ENCODE results near the gene FIBP.

The FIBP gene

DNA sequence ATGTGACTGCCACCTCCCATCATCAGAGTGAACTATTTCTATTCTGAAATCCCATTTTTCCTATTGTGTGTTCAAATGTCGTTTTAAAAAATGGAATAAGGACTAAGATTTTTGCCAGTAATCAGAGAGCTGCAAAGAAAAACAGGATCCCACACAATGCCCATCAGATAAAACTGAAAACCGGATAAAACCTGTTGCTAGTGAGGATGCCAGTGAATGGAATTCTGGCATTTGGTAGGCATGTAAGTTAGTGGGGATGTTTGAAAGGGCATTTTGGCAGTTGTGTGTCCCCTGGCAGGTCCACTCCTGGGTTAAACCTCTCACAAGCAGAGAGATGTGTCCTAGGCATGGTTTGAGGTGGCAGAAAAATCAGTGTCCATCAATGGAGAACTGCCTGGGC lies 37.1 kb upstream of the FIBP start:
- no peak for DNase-seq (ENCODE audit: low spot score)
- no peak for TF ChIP-seq CTCF (IDR thresholded peaks at IDR 0.05; ENCODE audit: extremely low read depth, missing control alignments)

DNA sequence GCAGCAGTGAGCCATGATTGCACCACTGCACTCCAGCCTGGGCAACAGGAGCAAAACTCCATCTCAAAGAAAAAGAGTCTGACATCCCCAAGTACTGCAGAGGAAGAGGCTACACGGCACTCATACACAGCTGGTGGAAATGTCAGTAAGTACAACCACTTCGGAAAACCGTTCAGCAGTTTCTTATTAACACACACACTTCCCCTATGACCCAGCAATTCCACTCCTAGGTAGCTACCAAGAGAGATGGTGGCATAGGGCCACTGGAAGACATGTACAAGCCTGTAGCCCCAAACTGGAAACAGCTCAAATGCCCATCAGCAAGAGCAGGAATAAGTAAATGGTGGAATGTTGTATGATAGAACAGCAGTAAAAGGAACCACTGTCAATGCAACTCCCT lies 34.3 kb upstream of the FIBP start:
- TF ChIP-seq CTCF (IDR thresholded peaks at IDR 0.05; ENCODE audit: extremely low read depth, missing control alignments), result no peak
- DNase-seq (ENCODE audit: low spot score), result no peak

- no peak for TF ChIP-seq CTCF (IDR thresholded peaks at IDR 0.05; ENCODE audit: extremely low read depth, missing control alignments)
- DNase-seq (ENCODE audit: low spot score), result no peak
These were observed 33.6 kb upstream of the FIBP start for GRCh38 chr11:65921876-65922275.

DNA sequence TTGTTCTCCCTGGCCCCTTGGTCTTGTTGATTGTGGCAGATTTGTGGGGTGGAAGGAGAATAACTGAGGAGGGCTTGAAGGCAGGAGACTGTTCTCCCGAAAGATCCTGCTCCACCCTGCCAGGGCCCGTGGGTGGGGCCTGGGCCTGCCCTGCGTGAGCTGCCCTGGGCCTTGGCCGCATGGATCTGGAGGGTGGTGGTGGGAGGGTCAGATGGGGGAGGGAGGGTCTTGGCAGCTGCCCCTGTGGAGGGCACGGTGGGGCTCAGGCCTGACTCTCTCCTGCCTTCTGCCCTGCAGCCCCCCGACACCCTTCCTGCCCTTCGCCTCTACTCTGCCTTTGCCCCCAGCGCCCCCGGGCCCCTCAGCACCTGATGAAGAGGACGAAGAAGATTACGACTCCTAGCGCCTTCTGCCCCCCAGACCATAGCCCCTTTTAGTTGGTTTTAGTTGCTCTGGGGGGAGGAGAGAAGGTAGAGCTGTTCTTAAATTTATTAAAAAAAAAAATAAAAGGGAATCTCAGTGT lies 32.8 kb upstream of the FIBP start:
- DNase-seq (ENCODE audit: low spot score), result no peak
- no peak for TF ChIP-seq CTCF (IDR thresholded peaks at IDR 0.05; ENCODE audit: extremely low read depth, missing control alignments)

DNA sequence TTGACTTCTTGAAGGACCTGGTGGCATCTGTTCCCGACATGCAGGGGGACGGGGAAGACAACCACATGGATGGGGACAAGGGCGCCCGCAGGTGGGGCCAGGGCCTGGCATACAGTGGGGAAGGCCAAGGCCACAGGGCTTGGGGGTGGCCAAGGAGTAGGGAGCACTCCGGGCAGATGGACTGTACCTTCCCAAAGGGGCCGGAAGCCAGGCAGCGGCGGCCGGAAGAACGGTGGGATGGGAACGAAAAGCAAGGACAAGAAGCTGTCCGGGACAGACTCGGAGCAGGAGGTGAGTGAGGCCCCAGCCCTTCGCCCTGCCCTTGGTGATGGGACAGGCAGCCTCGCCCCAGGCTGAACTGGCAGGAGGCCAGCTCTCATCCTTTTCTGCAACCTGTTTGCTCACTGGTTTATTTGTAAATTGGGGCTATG lies 32.1 kb upstream of the FIBP start:
- no peak for TF ChIP-seq CTCF (IDR thresholded peaks at IDR 0.05; ENCODE audit: extremely low read depth, missing control alignments)
- no peak for DNase-seq (ENCODE audit: low spot score)

DNA sequence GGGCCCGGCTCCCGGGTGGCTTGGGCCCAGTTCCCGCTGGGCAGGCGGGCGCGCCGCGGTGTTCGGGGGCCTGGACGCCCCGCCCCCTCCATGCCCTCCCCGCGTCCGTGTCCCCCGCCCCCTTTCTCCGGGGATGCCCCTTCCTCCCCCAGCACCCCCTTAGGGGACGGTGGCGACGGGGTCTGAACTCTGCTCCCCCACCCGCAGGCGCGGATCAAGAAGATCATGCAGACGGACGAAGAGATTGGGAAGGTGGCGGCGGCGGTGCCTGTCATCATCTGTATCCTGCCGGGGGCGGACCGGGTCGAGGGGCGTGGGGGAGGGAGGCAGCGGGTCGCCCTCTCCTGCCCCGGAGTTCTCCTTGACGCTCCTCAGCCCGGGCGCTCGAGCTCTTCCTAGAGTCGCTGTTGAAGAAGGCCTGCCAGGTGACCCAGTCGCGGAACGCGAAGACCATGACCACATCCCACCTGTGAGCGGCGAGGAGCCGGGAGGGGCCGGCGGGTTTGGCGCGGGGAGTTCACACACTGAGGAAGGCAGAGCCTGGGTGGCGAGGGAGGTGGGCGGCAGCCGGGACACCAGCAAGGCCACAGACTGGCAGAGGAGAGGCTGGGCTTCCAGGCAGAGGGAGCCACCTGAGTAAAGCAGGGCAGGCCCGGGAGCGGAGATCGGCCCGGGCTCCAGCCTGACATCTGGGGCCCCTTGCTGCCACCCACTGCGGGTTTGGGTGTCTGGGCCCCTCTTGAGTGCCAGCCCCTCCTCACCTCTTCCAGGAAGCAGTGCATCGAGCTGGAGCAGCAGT lies 31.5 kb upstream of the FIBP start:
- TF ChIP-seq CTCF (IDR thresholded peaks at IDR 0.05; ENCODE audit: extremely low read depth, missing control alignments), result no peak
- DNase-seq (ENCODE audit: low spot score), result no peak

GRCh38 chr11:65919141-65919572 lies 30.9 kb upstream of the FIBP start, which contains the start of gene DRAP1:
TSS of gene DRAP1 (plus strand) at chr11:65919426. CDS start at chr11:65919502, 76 bp downstream.
- TF ChIP-seq CTCF (IDR thresholded peaks at IDR 0.05; ENCODE audit: extremely low read depth, missing control alignments), result no peak
- DNase-seq (ENCODE audit: low spot score), result peak; percentile 100
